Measurements from ENCODE around the gene TRAF2. TPM values are rescaled to one million over a fixed set of nuclear protein-coding genes. Genes with fewer than 3 reads are reported as not detected.
"Not testable (repeated sequence)": the region's sequence is repeated elsewhere in the genome, so short reads cannot be mapped to it uniquely, and the experiment has no call there.

The TRAF2 gene
- total RNA-seq, 1 donor from 2014 or later = 21.9 TPM

GRCh38 chr9:136857581-136858412 is 28.5 kb upstream of the TRAF2 start:
- DNase-seq (ENCODE audit: extremely low read depth, low read depth, low spot score) = no peak

GRCh38 chr9:136858452-136858843 is 27.9 kb upstream of the TRAF2 start:
- no peak for DNase-seq (ENCODE audit: extremely low read depth, low read depth, low spot score)

- no peak for DNase-seq (ENCODE audit: extremely low read depth, low read depth, low spot score)
Observed at GRCh38 chr9:136858844-136859757, 27.2 kb upstream of the TRAF2 start.

GRCh38 chr9:136860529-136860928 is 25.8 kb upstream of the TRAF2 start:
- DNase-seq (ENCODE audit: extremely low read depth, low read depth, low spot score) = no peak

GRCh38 chr9:136860933-136861873 is 25.1 kb upstream of the TRAF2 start:
- no peak for DNase-seq (ENCODE audit: extremely low read depth, low read depth, low spot score)

- DNase-seq (ENCODE audit: extremely low read depth, low read depth, low spot score) = no peak
Observed at GRCh38 chr9:136861874-136862457, 24.4 kb upstream of the TRAF2 start.

- DNase-seq (ENCODE audit: extremely low read depth, low read depth, low spot score) = no peak
Observed at GRCh38 chr9:136862849-136863622, 23.3 kb upstream of the TRAF2 start.

GRCh38 chr9:136863623-136864273 is 22.6 kb upstream of the TRAF2 start:
- DNase-seq (ENCODE audit: extremely low read depth, low read depth, low spot score) = no peak

GRCh38 chr9:136865041-136865767 is 21.1 kb upstream of the TRAF2 start:
- no peak for DNase-seq (ENCODE audit: extremely low read depth, low read depth, low spot score)

GRCh38 chr9:136865768-136866103 is 20.6 kb upstream of the TRAF2 start:
- no peak for DNase-seq (ENCODE audit: extremely low read depth, low read depth, low spot score)

- DNase-seq (ENCODE audit: extremely low read depth, low read depth, low spot score) = not testable (repeated sequence)
Observed at GRCh38 chr9:136866898-136867421, 19.4 kb upstream of the TRAF2 start.

GRCh38 chr9:136867480-136867879 is 18.8 kb upstream of the TRAF2 start:
- DNase-seq (ENCODE audit: extremely low read depth, low read depth, low spot score) = no peak

- no peak for DNase-seq (ENCODE audit: extremely low read depth, low read depth, low spot score)
Observed at GRCh38 chr9:136867917-136868316, 18.4 kb upstream of the TRAF2 start.

GRCh38 chr9:136868644-136869043 is 17.7 kb upstream of the TRAF2 start:
- DNase-seq (ENCODE audit: extremely low read depth, low read depth, low spot score) = no peak

- DNase-seq (ENCODE audit: extremely low read depth, low read depth, low spot score) = not testable (repeated sequence)
Observed at GRCh38 chr9:136869611-136870010, 16.7 kb upstream of the TRAF2 start.

- DNase-seq (ENCODE audit: extremely low read depth, low read depth, low spot score) = no peak
Observed at GRCh38 chr9:136875155-136875554, 11.2 kb upstream of the TRAF2 start.

GRCh38 chr9:136876476-136876875 is 9.8 kb upstream of the TRAF2 start:
- DNase-seq (ENCODE audit: extremely low read depth, low read depth, low spot score) = no peak

GRCh38 chr9:136880651-136881050 is 5.7 kb upstream of the TRAF2 start:
- no peak for DNase-seq (ENCODE audit: extremely low read depth, low read depth, low spot score)
